ENCODE data around the gene SUGCT.

SUGCT gene

DNA sequence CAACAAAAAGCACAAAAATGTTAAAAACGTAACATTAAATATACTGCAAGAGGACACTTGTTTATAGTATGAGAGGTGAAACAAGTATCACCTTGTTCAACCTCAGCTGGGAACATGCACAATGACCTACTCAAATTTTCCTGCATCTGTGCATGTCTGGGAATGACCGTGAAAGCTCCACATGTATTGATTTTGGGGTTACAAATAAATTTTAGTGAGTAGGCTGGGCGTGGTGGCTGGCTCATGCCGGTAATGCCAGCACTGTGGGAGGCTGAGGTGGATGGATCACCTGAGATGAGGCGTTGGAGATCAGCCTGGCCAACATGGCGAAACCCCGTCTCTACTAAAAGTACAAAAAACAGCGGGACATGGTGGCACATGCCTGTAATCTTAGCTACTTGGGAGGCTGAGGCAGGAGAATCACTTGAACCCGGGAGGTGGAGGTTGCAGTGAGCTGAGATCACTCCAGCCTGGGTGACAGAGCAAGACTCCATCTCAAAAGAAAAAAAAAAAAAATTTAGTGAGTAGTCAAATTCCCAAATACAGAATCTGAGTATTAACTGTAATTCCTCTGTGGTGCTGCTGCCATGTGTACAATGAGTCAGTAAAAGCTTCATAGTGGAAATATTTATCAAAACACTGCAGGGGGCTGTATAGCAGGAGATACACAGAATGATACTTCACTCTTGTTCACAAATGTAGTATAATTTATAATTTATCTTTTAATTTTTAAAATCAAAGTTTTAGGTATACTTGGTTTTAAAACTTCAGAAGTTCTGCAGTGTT is 41.1 kb downstream of the SUGCT start:
- peaks cover 0 to 3% (median 0%) of the 10 kb centered on the region in 10 experiments; a peak in 1 of 20 replicates for H3K4me1 ChIP-seq
- no peaks in the 10 kb centered on the region for H4K20me1 ChIP-seq
- no peaks in the 10 kb centered on the region for H3K9me3 ChIP-seq (replicated peaks in 1 of 11)
- no peak overlapping the region for H3K27ac ChIP-seq
- no peak overlapping the region for H3K4me3 ChIP-seq
- TF ChIP-seq Cebpa-rat (IDR thresholded peaks at IDR 0.05), result no peak
- no peak overlapping the region for H3K4me2 ChIP-seq
- H3K27me3 ChIP-seq, result no peaks in the 10 kb centered on the region
- H3K9ac ChIP-seq, result no peak overlapping the region
- H3K36me3 ChIP-seq, result no peaks in the 10 kb centered on the region

DNA sequence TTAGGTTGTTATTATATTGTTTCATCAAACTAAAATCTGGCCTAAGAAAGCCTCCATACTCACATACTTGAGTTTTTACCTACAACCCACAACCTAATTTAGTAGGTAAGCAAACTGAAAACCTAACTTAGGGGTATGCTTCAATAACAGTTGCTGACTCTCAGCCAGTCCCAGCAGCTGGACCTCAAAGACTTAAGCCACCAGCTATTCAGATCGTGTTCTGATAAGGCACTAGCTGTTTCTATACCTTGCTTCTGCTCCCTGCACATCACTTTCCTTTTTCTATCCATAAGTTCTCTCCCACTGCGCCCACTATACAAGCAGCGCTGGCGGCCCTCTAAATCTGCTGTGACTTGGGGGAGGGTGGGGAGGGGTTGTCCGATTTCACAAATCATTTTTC is 42.3 kb downstream of the SUGCT start:
- Histone ChIP-seq H3K27me3 (no peaks in the 10 kb centered on the region), H3K9me3 (replicated peaks in 1 of 11) (no peaks in the 10 kb centered on the region), H4K20me1 (no peaks in the 10 kb centered on the region), H3K36me3 (no peaks in the 10 kb centered on the region), H3K4me3 (no peak overlapping the region), H3K9ac (no peak overlapping the region), H3K4me1 (peaks cover 0 to 3% (median 0%) of the 10 kb centered on the region in 10 experiments; a peak in 1 of 20 replicates), H3K4me2 (no peak overlapping the region), H3K27ac (no peak overlapping the region)
- TF ChIP-seq Cebpa-rat (IDR thresholded peaks at IDR 0.05), result no peak

DNA sequence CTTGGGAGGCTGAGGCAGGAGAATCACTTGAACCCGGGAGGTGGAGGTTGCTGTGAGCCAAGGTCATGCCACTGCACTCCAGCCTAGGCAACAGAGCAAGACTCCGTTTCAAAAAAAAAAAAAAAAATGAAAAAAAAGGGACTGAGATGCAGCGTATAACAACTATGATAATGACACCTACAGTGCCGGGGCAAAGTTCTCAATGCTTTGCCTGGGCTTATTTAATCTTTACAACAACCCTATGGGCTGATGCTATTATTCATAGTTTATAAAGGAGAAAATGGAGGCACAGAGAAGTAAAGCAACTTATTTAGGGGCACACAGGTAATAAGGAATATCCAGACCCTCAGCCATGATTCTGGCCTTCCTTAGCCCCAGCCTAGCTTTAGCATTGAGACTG is 47.6 kb downstream of the SUGCT start:
- no peak overlapping the region for H3K4me3 ChIP-seq
- H3K4me1 ChIP-seq, result peaks cover 0 to 3% (median 0%) of the 10 kb centered on the region in 10 experiments; a peak in 1 of 20 replicates
- no peak overlapping the region for H3K4me2 ChIP-seq
- no peak overlapping the region for H3K9ac ChIP-seq
- H3K9me3 ChIP-seq (replicated peaks in 1 of 11), result no peaks in the 10 kb centered on the region
- no peak overlapping the region for H3K27ac ChIP-seq
- H3K36me3 ChIP-seq, result no peaks in the 10 kb centered on the region
- no peaks in the 10 kb centered on the region for H4K20me1 ChIP-seq
- no peaks in the 10 kb centered on the region for H3K27me3 ChIP-seq
- no peak for TF ChIP-seq Cebpa-rat (IDR thresholded peaks at IDR 0.05)

DNA sequence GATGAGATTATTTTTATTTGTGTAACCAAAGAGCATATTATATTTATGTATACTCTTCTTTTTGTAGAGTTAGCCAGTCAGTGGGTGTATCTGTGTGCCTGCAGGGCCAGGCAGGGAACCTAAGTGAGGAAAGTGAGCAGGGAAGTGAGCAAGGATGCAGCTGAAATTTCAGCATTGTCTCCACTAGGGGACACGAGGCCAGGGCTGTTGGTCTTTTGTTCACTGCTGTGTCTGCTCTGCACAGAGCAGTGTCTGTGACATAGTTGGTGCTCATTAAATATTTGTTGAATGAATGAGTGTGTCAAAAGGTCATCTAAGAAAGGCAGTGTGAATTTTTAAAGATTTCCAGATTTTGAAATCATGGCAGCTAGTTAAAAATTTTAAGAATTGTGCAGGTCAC is 51.8 kb downstream of the SUGCT start:
- no peak for TF ChIP-seq Cebpa-rat (IDR thresholded peaks at IDR 0.05)
- Histone ChIP-seq H4K20me1 (no peaks in the 10 kb centered on the region), H3K4me1 (no peaks in the 10 kb centered on the region), H3K9me3 (replicated peaks in 1 of 11) (no peaks in the 10 kb centered on the region), H3K4me2 (no peak overlapping the region), H3K4me3 (no peak overlapping the region), H3K27me3 (no peaks in the 10 kb centered on the region), H3K9ac (no peak overlapping the region), H3K27ac (no peak overlapping the region), H3K36me3 (no peaks in the 10 kb centered on the region)

DNA sequence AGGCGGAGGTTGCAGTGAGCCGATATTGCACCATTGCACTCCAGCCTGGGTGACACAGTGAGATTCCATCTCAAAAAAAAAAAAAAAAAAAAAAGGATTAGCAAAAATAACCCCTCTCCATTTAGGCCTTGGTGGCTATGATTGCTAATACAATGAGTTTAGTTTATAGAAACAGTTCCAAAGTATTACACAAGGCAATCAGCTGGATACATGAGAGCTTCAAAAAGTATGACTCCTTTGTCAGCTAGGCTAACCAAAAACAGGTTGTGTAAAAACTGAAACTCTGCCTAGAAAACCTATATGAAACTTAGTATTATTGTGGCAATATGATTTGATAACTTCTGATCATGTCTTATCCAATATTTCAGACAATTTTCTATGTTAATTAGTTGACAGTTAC is 57.2 kb downstream of the SUGCT start:
- TF ChIP-seq Cebpa-rat (IDR thresholded peaks at IDR 0.05), result no peak
- H3K4me2 ChIP-seq, result no peak overlapping the region

DNA sequence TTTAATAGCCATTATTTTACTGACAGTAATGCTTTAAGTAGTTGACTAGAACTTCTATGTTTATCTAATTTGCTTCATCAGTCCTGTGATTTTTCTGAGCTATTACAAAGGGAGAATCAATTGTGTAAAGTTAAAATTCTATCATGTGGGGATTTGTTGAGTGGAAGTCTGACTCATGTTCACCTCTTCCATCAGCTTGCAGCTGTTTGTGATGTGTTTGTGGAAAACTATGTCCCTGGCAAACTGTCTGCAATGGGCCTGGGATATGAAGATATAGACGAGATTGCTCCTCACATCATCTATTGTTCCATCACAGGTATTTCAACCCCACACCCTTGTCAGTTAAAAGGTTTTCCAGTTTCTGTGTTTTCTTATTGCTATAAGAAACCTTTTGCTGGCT is 59.9 kb downstream of the SUGCT start:
- H3K4me3 ChIP-seq, result no peak overlapping the region
- H3K27me3 ChIP-seq, result no peaks in the 10 kb centered on the region
- no peaks in the 10 kb centered on the region for H3K9me3 ChIP-seq (replicated peaks in 1 of 11)
- no peak overlapping the region for H3K4me2 ChIP-seq
- H3K4me1 ChIP-seq, result no peaks in the 10 kb centered on the region
- no peak overlapping the region for H3K27ac ChIP-seq
- TF ChIP-seq Cebpa-rat (IDR thresholded peaks at IDR 0.05), result no peak
- H4K20me1 ChIP-seq, result no peaks in the 10 kb centered on the region
- no peak overlapping the region for H3K9ac ChIP-seq
- no peaks in the 10 kb centered on the region for H3K36me3 ChIP-seq

More for the DNA sequence above, 57.2 kb downstream of the SUGCT start:
- Histone ChIP-seq H4K20me1 (no peaks in the 10 kb centered on the region), H3K36me3 (no peaks in the 10 kb centered on the region), H3K27ac (no peak overlapping the region), H3K9me3 (replicated peaks in 1 of 11) (no peaks in the 10 kb centered on the region), H3K27me3 (no peaks in the 10 kb centered on the region), H3K4me1 (no peaks in the 10 kb centered on the region), H3K9ac (no peak overlapping the region), H3K4me3 (no peak overlapping the region)

DNA sequence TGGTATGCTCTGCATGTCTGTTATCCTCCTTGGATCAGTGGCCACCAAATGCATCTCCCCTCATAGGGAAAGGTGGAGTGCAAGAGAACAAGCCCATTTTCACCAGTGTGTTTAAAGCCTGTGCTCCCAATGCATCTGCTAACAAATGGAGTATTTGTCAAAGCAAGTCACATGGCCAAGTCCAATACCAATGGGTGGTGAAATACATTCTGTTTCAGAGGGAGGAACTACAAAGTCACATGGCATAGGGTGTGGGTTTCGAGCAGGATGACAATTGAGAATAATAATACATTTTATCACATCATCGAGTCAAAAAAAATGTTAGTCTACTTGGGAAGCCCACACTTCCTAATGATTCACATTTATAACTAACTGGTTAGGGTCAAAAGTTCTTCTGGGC is 62.7 kb downstream of the SUGCT start:
- no peak overlapping the region for H3K27ac ChIP-seq
- no peak for TF ChIP-seq Cebpa-rat (IDR thresholded peaks at IDR 0.05)

DNA sequence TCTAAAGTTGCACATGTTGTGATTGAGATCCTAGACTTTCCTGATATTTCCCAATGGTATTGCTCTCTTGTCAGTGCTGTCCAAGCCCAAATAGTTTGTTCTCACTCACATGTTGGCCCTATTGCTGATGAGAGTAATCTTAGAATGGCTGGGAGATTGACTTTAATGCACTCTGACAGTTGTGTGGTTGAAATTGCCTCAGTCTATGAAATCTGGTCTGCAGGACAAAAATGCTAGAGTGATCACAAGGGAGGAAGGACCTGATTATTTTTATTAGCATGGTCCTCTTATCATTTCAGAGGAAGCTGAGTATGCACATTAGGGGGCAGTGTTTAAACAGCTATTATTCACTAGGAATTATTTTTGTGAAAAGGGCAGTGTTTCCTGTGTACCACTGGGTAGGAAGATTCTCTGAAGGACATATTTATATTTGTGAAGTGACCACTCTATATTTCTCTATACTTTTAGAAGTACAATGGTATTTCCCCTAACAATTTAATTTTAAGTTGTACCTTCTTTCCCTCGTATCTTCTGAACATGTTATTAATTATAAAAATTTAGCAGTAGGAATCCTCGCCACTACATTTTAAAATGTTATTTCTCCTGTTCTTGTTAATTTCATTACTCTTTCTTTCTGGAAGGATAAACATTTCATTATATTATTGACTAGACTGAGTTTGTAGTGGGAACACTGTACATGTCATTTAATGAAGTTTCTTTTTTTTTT is 64.4 kb downstream of the SUGCT start:
- Histone ChIP-seq H3K9ac (no peak overlapping the region), H3K4me1 (no peaks in the 10 kb centered on the region), H4K20me1 (no peaks in the 10 kb centered on the region), H3K27ac (no peak overlapping the region), H3K4me3 (no peak overlapping the region), H3K4me2 (no peak overlapping the region), H3K36me3 (no peaks in the 10 kb centered on the region), H3K27me3 (no peaks in the 10 kb centered on the region), H3K9me3 (replicated peaks in 1 of 11) (no peaks in the 10 kb centered on the region)
- no peak for TF ChIP-seq Cebpa-rat (IDR thresholded peaks at IDR 0.05)

More for the DNA sequence above, 62.7 kb downstream of the SUGCT start:
- Histone ChIP-seq H3K36me3 (no peaks in the 10 kb centered on the region), H3K4me1 (no peaks in the 10 kb centered on the region), H4K20me1 (no peaks in the 10 kb centered on the region), H3K4me3 (no peak overlapping the region), H3K4me2 (no peak overlapping the region), H3K27me3 (no peaks in the 10 kb centered on the region), H3K9ac (no peak overlapping the region), H3K9me3 (replicated peaks in 1 of 11) (no peaks in the 10 kb centered on the region)

DNA sequence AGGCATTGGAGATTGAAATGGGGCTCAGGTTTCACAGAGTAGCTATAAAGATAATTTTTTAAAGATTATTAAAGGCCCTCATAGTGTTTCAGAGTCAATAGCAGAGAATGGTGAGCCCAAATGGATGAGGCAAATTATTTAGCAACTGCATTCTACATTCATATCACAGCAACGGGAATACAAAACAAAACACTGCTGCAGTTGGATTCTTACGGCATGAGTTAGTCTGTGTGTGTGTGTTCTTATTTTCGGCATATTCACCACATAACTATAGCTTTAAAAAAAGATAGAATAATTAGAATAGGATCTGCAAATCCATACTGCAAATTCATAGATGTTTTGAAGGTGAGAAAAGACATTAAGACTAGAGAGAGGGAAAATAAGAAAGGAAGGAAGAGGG is 66.0 kb downstream of the SUGCT start:
- H4K20me1 ChIP-seq, result no peaks in the 10 kb centered on the region
- TF ChIP-seq Cebpa-rat (IDR thresholded peaks at IDR 0.05), result no peak
- no peaks in the 10 kb centered on the region for H3K9me3 ChIP-seq (replicated peaks in 1 of 11)
- H3K36me3 ChIP-seq, result no peaks in the 10 kb centered on the region
- H3K4me2 ChIP-seq, result no peak overlapping the region
- H3K27me3 ChIP-seq, result no peaks in the 10 kb centered on the region
- H3K4me3 ChIP-seq, result no peak overlapping the region
- no peaks in the 10 kb centered on the region for H3K4me1 ChIP-seq
- H3K27ac ChIP-seq, result no peak overlapping the region
- no peak overlapping the region for H3K9ac ChIP-seq

DNA sequence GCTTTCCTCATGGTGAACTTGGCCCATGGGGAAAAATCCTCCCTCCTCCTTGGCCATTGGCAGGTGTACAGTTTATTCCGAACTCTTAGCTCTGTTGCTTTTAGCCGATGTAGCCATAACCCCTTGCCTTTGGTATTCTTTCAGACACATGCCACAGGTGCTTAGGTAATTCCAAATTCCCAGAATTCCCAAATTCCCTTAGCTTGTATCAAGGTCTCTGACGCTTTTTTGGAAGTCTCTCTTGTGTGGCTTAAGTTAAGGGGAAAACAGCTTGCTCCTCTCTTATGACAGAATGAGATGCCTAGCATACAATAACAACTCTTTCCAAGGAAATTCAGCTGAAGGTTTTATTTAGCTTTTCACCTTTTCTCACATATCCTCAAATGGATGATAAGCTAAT is 68.0 kb downstream of the SUGCT start:
- no peak for TF ChIP-seq Cebpa-rat (IDR thresholded peaks at IDR 0.05)
- no peak overlapping the region for H3K9ac ChIP-seq
- no peak overlapping the region for H3K4me3 ChIP-seq
- no peak overlapping the region for H3K27ac ChIP-seq
- H4K20me1 ChIP-seq, result no peaks in the 10 kb centered on the region
- no peaks in the 10 kb centered on the region for H3K36me3 ChIP-seq
- H3K4me1 ChIP-seq, result no peaks in the 10 kb centered on the region
- H3K4me2 ChIP-seq, result no peak overlapping the region
- H3K9me3 ChIP-seq (replicated peaks in 1 of 11), result no peaks in the 10 kb centered on the region
- H3K27me3 ChIP-seq, result no peaks in the 10 kb centered on the region
